ENCODE measurements around the gene METTL22.
A peak's percentile ranks its signal among the peaks of the same experiment; 100 is the strongest.

The METTL22 gene, protein sequence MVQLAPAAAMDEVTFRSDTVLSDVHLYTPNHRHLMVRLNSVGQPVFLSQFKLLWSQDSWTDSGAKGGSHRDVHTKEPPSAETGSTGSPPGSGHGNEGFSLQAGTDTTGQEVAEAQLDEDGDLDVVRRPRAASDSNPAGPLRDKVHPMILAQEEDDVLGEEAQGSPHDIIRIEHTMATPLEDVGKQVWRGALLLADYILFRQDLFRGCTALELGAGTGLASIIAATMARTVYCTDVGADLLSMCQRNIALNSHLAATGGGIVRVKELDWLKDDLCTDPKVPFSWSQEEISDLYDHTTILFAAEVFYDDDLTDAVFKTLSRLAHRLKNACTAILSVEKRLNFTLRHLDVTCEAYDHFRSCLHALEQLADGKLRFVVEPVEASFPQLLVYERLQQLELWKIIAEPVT

GRCh38 chr16:8621572-8622314 lies at the start of gene METTL22:
Gene METTL22, plus strand, starts transcription at chr16:8621698. Its CDS starts 3,968 bp downstream, at chr16:8625666.
- peaks cover 13% of the 10 kb centered on the region for H3K36me3 ChIP-seq (replicated peaks)
- in situ Hi-C loops (cut with MboI; ENCODE audit: low sequenced_read_pairs), result no loop called here
- DNase-seq (ENCODE audit: low spot score in 2 of 2), result peak; percentile 76 to 94
- H3K27me3 ChIP-seq (ENCODE audit: low read depth), result no peaks in the 10 kb centered on the region; the same call in 1 of the 2 replicates
- H3K4me1 ChIP-seq, result peaks cover 4% of the 10 kb centered on the region
- no peaks in the 10 kb centered on the region for H3K9me3 ChIP-seq
- peak within 1 kb of the TSS; percentile 99 for H3K4me3 ChIP-seq

DNA sequence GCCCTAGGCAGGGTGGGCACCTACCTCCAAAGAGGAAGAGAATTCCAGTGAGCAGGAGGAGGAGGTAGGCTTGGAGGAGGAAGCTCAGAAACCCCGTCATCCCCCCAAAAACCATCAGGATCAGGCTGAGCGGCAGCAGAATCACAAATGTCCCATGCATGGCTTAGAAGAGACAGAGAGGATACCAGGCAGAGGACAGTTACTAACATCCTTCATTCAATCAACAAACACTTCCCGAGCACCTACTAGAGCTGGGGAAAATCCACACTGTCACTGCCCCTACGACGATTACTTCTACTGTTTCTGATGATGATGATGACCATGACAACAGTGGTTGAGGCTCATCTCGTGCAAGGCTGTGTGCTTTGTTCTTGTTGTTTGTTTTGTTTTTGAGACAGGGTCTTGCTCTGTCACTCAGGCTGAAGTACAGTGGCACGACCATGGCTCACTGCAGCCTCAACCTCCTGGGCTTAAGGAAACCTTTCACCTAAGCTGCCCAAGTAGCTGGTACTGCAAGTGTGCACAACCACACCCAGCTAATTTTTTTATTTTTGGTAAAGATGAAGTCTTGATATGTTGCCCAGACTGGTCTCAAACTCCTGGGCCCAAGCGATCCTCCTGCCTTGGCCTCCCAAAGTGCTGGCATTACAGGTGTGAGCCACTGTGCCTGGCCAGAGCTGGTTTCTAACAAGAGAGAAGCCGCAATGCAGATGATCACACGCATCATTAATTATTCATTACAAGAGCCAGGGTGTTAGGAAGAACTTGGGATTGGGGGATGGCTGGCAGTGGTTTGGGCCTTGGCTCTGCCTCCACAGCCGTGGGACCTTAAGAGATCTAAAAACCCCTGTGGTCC lies 49.2 kb upstream of the METTL22 start:
- H3K36me3 ChIP-seq (replicated peaks), result no peaks in the 10 kb centered on the region
- H3K9me3 ChIP-seq, result no peaks in the 10 kb centered on the region
- H3K4me3 ChIP-seq, result no peak overlapping the region
- DNase-seq (ENCODE audit: low spot score in 2 of 2), result no peak
- H3K27me3 ChIP-seq (ENCODE audit: low read depth), result peaks cover 20% of the 10 kb centered on the region
- in situ Hi-C loops (cut with MboI; ENCODE audit: low sequenced_read_pairs), result loop anchor here (5.0 kb wide), 1 partner anchor 225 kb away; the partner anchor contains the start of genes PMM2 and TMEM186
- H3K4me1 ChIP-seq, result peaks cover 18% of the 10 kb centered on the region

DNA sequence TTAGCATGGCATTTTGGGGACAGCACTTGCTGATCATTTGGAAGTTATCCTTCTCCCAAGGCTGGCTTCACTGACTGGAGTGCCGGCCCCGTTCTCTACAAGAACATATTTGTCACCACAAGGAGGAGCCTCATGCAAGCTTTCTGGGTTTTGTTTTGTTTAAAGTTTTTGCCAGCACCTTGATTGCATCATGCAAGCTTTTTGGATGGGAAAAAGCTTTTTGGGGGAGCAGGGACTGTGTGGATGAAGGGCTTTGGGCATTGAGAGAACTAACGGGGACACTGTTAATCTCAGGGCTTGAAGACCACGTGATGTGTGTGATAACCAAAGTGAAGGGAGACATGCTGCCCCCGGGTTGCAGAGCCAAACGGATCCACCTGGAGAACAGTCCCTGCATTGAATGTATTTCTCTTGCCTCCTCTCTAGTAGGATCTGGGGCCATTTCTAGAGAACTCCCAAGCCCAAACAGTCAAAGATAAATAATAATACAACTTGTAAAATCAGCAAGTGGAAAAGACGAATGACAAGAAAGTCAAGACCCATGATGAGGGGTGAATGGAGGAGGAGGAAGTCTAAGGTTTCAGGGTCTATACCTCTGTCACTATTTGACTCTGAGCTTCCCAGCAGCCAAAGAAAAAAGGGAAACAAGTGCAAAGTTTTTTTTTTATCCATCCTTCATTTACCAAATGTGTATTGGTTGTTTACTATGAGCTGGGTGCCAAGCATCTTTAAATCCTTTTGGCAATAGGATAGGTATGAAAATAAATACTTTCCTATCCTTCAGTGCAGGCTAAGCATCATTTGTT lies 48.4 kb upstream of the METTL22 start:
- DNase-seq (ENCODE audit: low spot score in 2 of 2), result peak; percentile 35 to 54
- H3K4me1 ChIP-seq, result peaks cover 18% of the 10 kb centered on the region
- peaks cover 20% of the 10 kb centered on the region for H3K27me3 ChIP-seq (ENCODE audit: low read depth)
- no peaks in the 10 kb centered on the region for H3K9me3 ChIP-seq
- in situ Hi-C loops (cut with MboI; ENCODE audit: low sequenced_read_pairs), result loop anchor here (5.0 kb wide), 1 partner anchor 224 kb away; the partner anchor contains the start of genes PMM2 and TMEM186
- no peak overlapping the region for H3K4me3 ChIP-seq
- H3K36me3 ChIP-seq (replicated peaks), result no peaks in the 10 kb centered on the region

DNA sequence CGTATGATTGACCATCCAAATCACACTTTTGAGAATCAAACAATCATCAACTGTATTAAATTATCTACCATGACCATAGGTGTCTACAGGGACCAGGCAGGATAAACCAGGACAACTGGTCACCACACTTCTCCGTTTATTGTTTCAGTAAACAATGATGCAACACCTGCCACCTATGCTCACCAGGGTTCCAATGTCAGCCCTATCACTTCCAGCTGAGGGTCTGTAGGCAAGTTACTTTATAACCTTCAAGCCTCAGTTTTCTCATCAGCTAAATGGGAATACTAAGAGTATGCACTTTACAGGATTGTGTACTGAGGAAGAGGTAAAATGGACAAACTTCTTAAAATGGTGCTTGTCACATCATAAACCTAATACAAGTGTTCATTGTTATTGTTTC lies 46.1 kb upstream of the METTL22 start:
- Histone ChIP-seq H3K36me3 (replicated peaks) (no peaks in the 10 kb centered on the region), H3K4me1 (peaks cover 18% of the 10 kb centered on the region), H3K9me3 (no peaks in the 10 kb centered on the region), H3K4me3 (no peak overlapping the region), H3K27me3 (ENCODE audit: low read depth) (peaks cover 20% of the 10 kb centered on the region)
- in situ Hi-C loops (cut with MboI; ENCODE audit: low sequenced_read_pairs), result no loop called here
- no peak for DNase-seq (ENCODE audit: low spot score in 2 of 2)

DNA sequence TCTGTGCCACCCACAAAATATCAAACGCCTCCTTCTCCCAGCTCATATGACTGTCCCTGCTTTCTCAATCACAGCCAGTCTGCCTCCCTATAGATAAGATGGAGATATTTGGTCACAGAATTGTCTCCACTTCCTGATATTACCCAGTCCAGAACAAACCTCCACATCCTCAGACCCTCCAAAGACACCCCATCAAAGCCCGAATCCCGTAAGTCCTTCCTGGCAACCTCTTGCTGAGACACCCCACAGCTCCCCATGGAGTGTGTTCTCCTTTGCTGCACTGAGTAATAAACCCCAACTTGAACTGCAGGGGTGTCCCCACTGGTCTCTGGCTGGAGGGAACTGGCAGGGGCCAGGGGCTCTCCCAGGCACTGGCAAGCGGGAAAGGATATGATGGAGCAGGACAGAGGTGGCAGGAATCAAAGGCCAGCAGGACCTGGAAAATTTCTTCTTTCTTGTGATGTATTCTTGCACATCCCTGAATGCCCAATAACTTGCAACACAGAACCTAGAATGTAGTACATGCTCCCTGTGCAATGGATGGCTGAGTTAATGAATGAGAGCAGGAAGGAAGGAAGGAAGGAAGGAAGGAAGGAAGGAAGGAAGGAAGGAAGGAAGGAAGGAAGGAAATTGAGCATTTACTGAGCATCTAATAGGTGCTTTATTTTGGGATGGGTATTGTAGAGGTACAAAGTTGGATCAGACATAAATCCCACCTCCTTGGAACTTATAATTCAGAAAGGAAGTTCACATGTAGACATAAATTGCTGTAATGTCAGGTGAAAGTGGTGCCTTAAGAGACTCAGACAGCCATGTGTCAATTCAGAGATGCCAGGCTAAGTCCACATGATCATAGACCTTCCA lies 45.1 kb upstream of the METTL22 start:
- Histone ChIP-seq H3K4me3 (no peak overlapping the region), H3K27me3 (ENCODE audit: low read depth) (peaks cover 20% of the 10 kb centered on the region), H3K4me1 (peaks cover 11% of the 10 kb centered on the region), H3K36me3 (replicated peaks) (no peaks in the 10 kb centered on the region), H3K9me3 (no peaks in the 10 kb centered on the region)
- DNase-seq (ENCODE audit: low spot score in 2 of 2), result no peak
- in situ Hi-C loops (cut with MboI; ENCODE audit: low sequenced_read_pairs), result no loop called here

- H3K4me3 ChIP-seq, result no peak overlapping the region
- in situ Hi-C loops (cut with MboI; ENCODE audit: low sequenced_read_pairs), result no loop called here
- H3K4me1 ChIP-seq, result peaks cover 3% of the 10 kb centered on the region; the same call in 1 of the 2 replicates
- H3K9me3 ChIP-seq, result no peaks in the 10 kb centered on the region
- DNase-seq (ENCODE audit: low spot score in 2 of 2), result no peak
- H3K27me3 ChIP-seq (ENCODE audit: low read depth), result peaks cover 20% of the 10 kb centered on the region
- no peaks in the 10 kb centered on the region for H3K36me3 ChIP-seq (replicated peaks)
These were observed 43.7 kb upstream of the METTL22 start for GRCh38 chr16:8577678-8578304.

DNA sequence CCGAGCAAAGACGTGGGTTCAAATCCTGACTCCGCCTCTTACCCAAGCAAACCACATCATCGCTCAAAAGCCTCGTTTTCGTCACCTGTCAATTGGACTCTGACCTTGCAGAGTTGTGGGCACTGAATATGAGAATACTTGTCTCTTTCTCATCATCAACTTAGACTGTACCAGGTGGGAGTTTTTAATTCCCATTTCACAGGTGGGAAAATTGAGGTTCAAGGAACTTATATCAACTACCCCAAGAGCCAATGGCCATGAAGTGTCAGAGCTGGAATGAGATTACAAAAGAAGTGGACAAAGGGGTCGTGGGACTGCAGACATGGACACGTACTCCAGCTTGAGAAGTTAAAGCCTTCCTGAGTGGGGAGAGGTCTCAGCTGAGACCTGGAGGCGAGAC lies 41.9 kb upstream of the METTL22 start:
- no peaks in the 10 kb centered on the region for H3K36me3 ChIP-seq (replicated peaks)
- in situ Hi-C loops (cut with MboI; ENCODE audit: low sequenced_read_pairs), result no loop called here
- DNase-seq (ENCODE audit: low spot score in 2 of 2), result no peak
- no peaks in the 10 kb centered on the region for H3K9me3 ChIP-seq
- H3K27me3 ChIP-seq (ENCODE audit: low read depth), result peaks cover 20% of the 10 kb centered on the region
- no peaks in the 10 kb centered on the region for H3K4me1 ChIP-seq
- no peak overlapping the region for H3K4me3 ChIP-seq

DNA sequence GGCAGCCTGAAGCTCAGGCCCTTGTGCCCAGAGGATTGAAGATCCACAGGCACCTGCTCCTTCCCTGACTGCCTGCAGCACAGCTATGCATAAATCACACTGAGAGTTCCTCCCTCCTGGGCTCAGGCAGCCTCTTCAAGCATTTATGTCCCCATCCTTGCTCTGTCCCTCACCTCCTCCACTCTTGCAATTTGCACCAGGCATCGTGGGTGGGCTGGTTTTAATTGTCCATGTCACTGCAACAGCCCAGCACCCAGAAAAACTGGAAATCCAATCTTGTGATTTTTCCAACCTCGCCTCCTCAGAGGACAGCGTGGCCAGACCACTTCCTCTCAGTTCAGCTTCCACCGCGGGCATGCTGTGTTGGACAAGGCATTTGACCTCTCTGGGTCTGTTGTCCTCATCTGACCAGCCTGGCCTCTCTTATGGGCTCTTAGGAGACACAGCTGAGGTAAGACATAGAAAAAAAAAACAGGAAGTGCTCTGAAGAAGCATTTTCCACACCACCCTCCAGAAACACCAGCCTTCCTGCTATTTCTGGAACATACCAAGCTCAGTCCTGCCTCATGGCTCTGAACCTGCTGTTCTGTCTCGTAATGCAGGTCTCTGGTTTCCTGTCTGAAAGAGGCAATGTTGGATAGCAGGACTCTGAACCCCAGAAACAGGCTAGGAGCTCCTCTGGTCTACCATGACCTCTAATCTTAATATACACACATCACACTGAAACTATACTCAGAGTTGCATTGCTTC lies 39.5 kb upstream of the METTL22 start:
- no peak for DNase-seq (ENCODE audit: low spot score in 2 of 2)
- Histone ChIP-seq H3K36me3 (replicated peaks) (no peaks in the 10 kb centered on the region), H3K9me3 (no peaks in the 10 kb centered on the region), H3K27me3 (ENCODE audit: low read depth) (no peaks in the 10 kb centered on the region; the same call in 1 of the 2 replicates), H3K4me1 (no peaks in the 10 kb centered on the region), H3K4me3 (no peak overlapping the region)
- in situ Hi-C loops (cut with MboI; ENCODE audit: low sequenced_read_pairs), result no loop called here

GRCh38 chr16:8583199-8583598 lies 38.3 kb upstream of the METTL22 start:
- Histone ChIP-seq H3K4me1 (no peaks in the 10 kb centered on the region), H3K9me3 (no peaks in the 10 kb centered on the region), H3K27me3 (ENCODE audit: low read depth) (peaks cover under 1% of the 10 kb centered on the region), H3K36me3 (replicated peaks) (no peaks in the 10 kb centered on the region), H3K4me3 (no peak overlapping the region)
- DNase-seq (ENCODE audit: low spot score in 2 of 2), result no peak
- in situ Hi-C loops (cut with MboI; ENCODE audit: low sequenced_read_pairs), result no loop called here

DNA sequence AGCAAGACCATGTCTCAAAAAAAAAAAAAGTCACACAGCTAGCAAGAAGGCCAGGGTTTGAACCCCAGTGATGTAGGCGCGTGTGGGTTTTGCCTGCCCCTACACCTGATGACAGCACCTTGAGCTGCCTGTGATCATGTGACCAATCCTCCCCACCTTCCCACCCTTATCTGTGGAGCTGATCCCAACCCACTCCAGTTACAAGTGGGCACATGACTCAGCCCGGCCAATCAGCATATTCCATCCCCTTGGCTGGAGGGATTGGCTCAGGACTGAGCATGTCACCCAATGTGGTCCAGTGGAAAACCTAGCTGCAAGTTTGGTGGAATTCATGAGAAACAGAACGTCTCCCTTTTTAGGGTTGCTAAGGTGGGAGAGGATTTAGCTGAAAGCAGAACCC lies 37.8 kb upstream of the METTL22 start:
- no peaks in the 10 kb centered on the region for H3K4me1 ChIP-seq
- no peak for DNase-seq (ENCODE audit: low spot score in 2 of 2)
- in situ Hi-C loops (cut with MboI; ENCODE audit: low sequenced_read_pairs), result no loop called here
- no peaks in the 10 kb centered on the region for H3K9me3 ChIP-seq
- H3K27me3 ChIP-seq (ENCODE audit: low read depth), result peaks cover 6% of the 10 kb centered on the region
- H3K4me3 ChIP-seq, result no peak overlapping the region
- H3K36me3 ChIP-seq (replicated peaks), result no peaks in the 10 kb centered on the region

- no peak for DNase-seq (ENCODE audit: low spot score in 2 of 2)
- in situ Hi-C loops (cut with MboI; ENCODE audit: low sequenced_read_pairs), result no loop called here
- Histone ChIP-seq H3K9me3 (no peaks in the 10 kb centered on the region), H3K4me3 (no peak overlapping the region), H3K36me3 (replicated peaks) (no peaks in the 10 kb centered on the region), H3K4me1 (no peaks in the 10 kb centered on the region), H3K27me3 (ENCODE audit: low read depth) (peaks cover 14% of the 10 kb centered on the region)
These were observed 36.5 kb upstream of the METTL22 start for GRCh38 chr16:8585041-8585440.

Data from HAP-1 (cell line).